Prostate gland (tissue), 2 donors: ENCODE results near the gene UBE2J1. TPM values are rescaled to one million over a fixed set of nuclear protein-coding genes. Genes with fewer than 3 reads are reported as not detected.

Experiments
- DNase-seq: peaks from one replicate; pipeline ENCODE4 v3.0.0-alpha.2; 2019; ENCODE audit warnings: low spot score
- H3K27ac ChIP-seq, 2 donors: fragments of 200-600 bp; sonication (generic); 2 replicates each; pipeline ENCODE4 v1.5.1; 2017 to 2019
- H3K27me3 ChIP-seq: fragments of 200-600 bp; sonication (generic); replicated peaks from 2 replicates; pipeline ENCODE4 v1.5.1; 2019; ENCODE audit not compliant: insufficient read depth
- H3K36me3 ChIP-seq, 2 donors: fragments of 200-600 bp; sonication (generic); 1 replicate in 1 of 2; 2 replicates in 1 of 2; pipeline versions ENCODE4 v1.5.1 to v1.8.1; 2017 to 2019
- H3K4me1 ChIP-seq: fragments of 200-600 bp; sonication (generic); replicated peaks from 2 replicates; pipeline ENCODE4 v1.5.1; 2019
- H3K4me3 ChIP-seq, 2 donors: fragments of 200-600 bp; sonication (generic); 2 replicates each; pipeline ENCODE4 v1.5.1; 2017 to 2019
- H3K9me3 ChIP-seq: fragments of 200-600 bp; sonication (generic); 2 replicates; pipeline ENCODE4 v1.5.1; 2017
- CTCF ChIP-seq, 4 experiments: fragments of 200-600 bp in 2 of 4; fragments of 450-650 bp in 2 of 4; sonication (generic) in 2 of 4; IDR thresholded peaks; 1 replicate in 3 of 4; 2 replicates in 1 of 4; pipeline ENCODE4 v1.5.1; 2016 to 2019; ENCODE audit warnings: antibody characterized with exemption in 4 of 4, mild to moderate bottlenecking in 2 of 4, moderate library complexity in 2 of 4
- POLR2A ChIP-seq: fragments of 450-650 bp; IDR thresholded peaks from one replicate; pipeline ENCODE4 v1.6.1; 2016; ENCODE audit warnings: antibody characterized with exemption, mild to moderate bottlenecking
- POLR2AphosphoS5 ChIP-seq: sonication (generic); formaldehyde crosslinking; IDR thresholded peaks from one replicate; pipeline ENCODE4 v1.6.1; 2017; ENCODE audit warnings: antibody characterized with exemption
- WGBS: methylation state at CpG from one replicate; pipeline ENCODE4 v1.1.5; 2018; 5-methylcytosine and 5-hydroxymethylcytosine counted together
- intact Hi-C: fragments of 100-400 bp; cut with DNase I; formaldehyde crosslinking; loops from one replicate; pipeline ENCODE4 v1.14.2; 2022
- total RNA-seq, 2 donors: library from RNA; depleted of rRNA; stranded (reverse); fragments of >200 nt; gene quantifications; one replicate each; pipeline ENCODE4 v1.1.0, GENCODE V29; 2016

The UBE2J1 gene
- total RNA-seq, 2 donors from 2014 or later = 31.7 to 98.4 TPM

GRCh38 chr6:89385846-89386245 lies 33.3 kb upstream of the UBE2J1 start:
- WGBS = 86% methylated on average over 7 of the region's 7 CpGs
- no peaks in the 10 kb centered on the region for H3K27me3 ChIP-seq
- DNase-seq = no peak
- no peak overlapping the region for H3K27ac ChIP-seq
- intact Hi-C loops = no loop called here
- no peaks in the 10 kb centered on the region for H3K4me1 ChIP-seq
- no peak for TF ChIP-seq POLR2AphosphoS5
- TF ChIP-seq CTCF (IDR thresholded peaks at IDR 0.05) = no peak
- no peak for TF ChIP-seq POLR2A
- no peaks in the 10 kb centered on the region for H3K36me3 ChIP-seq
- H3K9me3 ChIP-seq = no peaks in the 10 kb centered on the region
- H3K4me3 ChIP-seq = no peak overlapping the region

- H3K27me3 ChIP-seq = no peaks in the 10 kb centered on the region
- peak; percentile 71 for DNase-seq
- peak; percentile 75 for TF ChIP-seq POLR2AphosphoS5
- TF ChIP-seq CTCF (IDR thresholded peaks at IDR 0.05) = no peak
- H3K4me1 ChIP-seq = no peaks in the 10 kb centered on the region
- H3K36me3 ChIP-seq = no peaks in the 10 kb centered on the region
- H3K9me3 ChIP-seq = no peaks in the 10 kb centered on the region
- no peak overlapping the region for H3K27ac ChIP-seq
- intact Hi-C loops = no loop called here
- 28% methylated on average over 5 of the region's 5 CpGs for WGBS
- no peak overlapping the region for H3K4me3 ChIP-seq
These were observed 32.7 kb upstream of the UBE2J1 start for GRCh38 chr6:89385156-89385667.

- no peak overlapping the region for H3K27ac ChIP-seq
- 89% methylated on average over 2 of the region's 2 CpGs for WGBS
- no peaks in the 10 kb centered on the region for H3K36me3 ChIP-seq
- H3K27me3 ChIP-seq = no peaks in the 10 kb centered on the region
- no peak overlapping the region for H3K4me3 ChIP-seq
- no peak for DNase-seq
- intact Hi-C loops = no loop called here
- no peak for TF ChIP-seq CTCF (IDR thresholded peaks at IDR 0.05)
- TF ChIP-seq POLR2A = no peak
- no peaks in the 10 kb centered on the region for H3K9me3 ChIP-seq
- no peaks in the 10 kb centered on the region for H3K4me1 ChIP-seq
These were observed 28.5 kb upstream of the UBE2J1 start for GRCh38 chr6:89381031-89381430.

GRCh38 chr6:89379281-89379680 lies 26.8 kb upstream of the UBE2J1 start:
- H3K9me3 ChIP-seq = no peaks in the 10 kb centered on the region
- intact Hi-C loops = no loop called here
- no peak for DNase-seq
- TF ChIP-seq CTCF (IDR thresholded peaks at IDR 0.05) = no peak
- TF ChIP-seq POLR2A = no peak
- 53% methylated on average over 5 of the region's 5 CpGs for WGBS
- no peaks in the 10 kb centered on the region for H3K4me1 ChIP-seq
- no peak overlapping the region for H3K27ac ChIP-seq
- no peaks in the 10 kb centered on the region for H3K36me3 ChIP-seq
- no peak overlapping the region for H3K4me3 ChIP-seq
- no peaks in the 10 kb centered on the region for H3K27me3 ChIP-seq

- no peak for DNase-seq
- intact Hi-C loops = no loop called here
- 82% methylated on average over 4 of the region's 4 CpGs for WGBS
- H3K4me1 ChIP-seq = no peaks in the 10 kb centered on the region
- H3K4me3 ChIP-seq = no peak overlapping the region
- H3K36me3 ChIP-seq = no peaks in the 10 kb centered on the region
- no peak overlapping the region for H3K27ac ChIP-seq
- no peak for TF ChIP-seq POLR2AphosphoS5
- TF ChIP-seq CTCF (IDR thresholded peaks at IDR 0.05) = no peak
- TF ChIP-seq POLR2A = no peak
- H3K27me3 ChIP-seq = no peaks in the 10 kb centered on the region
- no peaks in the 10 kb centered on the region for H3K9me3 ChIP-seq
These were observed 26.1 kb upstream of the UBE2J1 start for GRCh38 chr6:89378628-89379027.
